Prostate gland (tissue), 2 donors: ENCODE measurements around the gene PDP2.

Experiments used
- CTCF ChIP-seq, 4 experiments: fragments of 200-600 bp in 2 of 4; fragments of 450-650 bp in 2 of 4; sonication (generic) in 2 of 4; IDR thresholded peaks; 1 replicate in 3 of 4; 2 replicates in 1 of 4; pipeline ENCODE4 v1.5.1; 2016 to 2019; ENCODE audit warnings: antibody characterized with exemption in 4 of 4, mild to moderate bottlenecking in 2 of 4, moderate library complexity in 2 of 4
- POLR2A ChIP-seq: fragments of 450-650 bp; IDR thresholded peaks from one replicate; pipeline ENCODE4 v1.6.1; 2016; ENCODE audit warnings: antibody characterized with exemption, mild to moderate bottlenecking

GRCh38 chr16:66920299-66920590, 39.9 kb downstream of the PDP2 start:
- no peak for TF ChIP-seq CTCF (IDR thresholded peaks at IDR 0.05)
- no peak for TF ChIP-seq POLR2A
